RPMI8226 (cell line): ENCODE results near the gene BCKDHB.

ENCODE experiments used
- DNase-seq: peaks from one replicate; pipeline ENCODE4 v3.0.0-alpha.2; 2015

Gene BCKDHB

GRCh38 chr6:80154160-80154559 is 47.7 kb downstream of the BCKDHB start:
- no peak for DNase-seq

DNA sequence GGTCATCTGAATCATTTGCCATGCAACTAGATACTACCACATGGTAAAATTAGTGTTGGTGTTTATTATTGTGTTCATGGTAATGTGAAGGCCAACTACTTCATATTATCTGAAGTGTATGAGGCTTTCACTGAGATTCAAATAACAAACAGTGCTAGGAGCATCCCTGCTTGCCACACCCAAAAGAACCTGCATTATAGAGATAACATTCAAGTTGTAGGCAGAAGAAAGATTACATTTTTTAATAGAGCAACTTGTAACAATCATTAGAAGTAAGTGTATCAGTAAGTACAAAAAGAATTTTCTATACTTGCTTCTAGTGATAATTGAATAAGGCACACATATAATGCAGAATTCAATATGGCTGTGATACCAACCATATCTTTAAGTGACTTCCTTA is 49.8 kb downstream of the BCKDHB start:
- no peak for DNase-seq

GRCh38 chr6:80158478-80158989 is 52.1 kb downstream of the BCKDHB start:
- no peak for DNase-seq

DNA sequence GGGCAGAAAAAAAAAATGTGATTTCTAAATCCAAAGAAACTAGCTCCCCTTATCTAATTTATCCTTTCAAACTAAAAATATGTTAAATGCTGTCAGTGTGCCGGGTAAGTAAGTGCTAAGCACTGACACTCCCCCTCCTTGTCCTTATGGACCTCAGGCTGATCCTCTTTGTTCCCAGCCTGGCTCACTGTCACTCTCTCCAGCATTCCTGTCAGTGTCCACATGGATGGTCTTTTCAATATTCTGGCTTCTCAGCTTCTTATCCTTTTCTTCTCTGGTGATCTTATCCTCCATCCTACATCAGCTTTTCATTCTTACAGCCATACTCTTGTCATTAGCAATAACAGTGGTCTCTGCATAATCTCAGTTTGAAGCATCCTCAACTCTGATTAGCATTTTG is 55.0 kb downstream of the BCKDHB start:
- DNase-seq = no peak

DNA sequence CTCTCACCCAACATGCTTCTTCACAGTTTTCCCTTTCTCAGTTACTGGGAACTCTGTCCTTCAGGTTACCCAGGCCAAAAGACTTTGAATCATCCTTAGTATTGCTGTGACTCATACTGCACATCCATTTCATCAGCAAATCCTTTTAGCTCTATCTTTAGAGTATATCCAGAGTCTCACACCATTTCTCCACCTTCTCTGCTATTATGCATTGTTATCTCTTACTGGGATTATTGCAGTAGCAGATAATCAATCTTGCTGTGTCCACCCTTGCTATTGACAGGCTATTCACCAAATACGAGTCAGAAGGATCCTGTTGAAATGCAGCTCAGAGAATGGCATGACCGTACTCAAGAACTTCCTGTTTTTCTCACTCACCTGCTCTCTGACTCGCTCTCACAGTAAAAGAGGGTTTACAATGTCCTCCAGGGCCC is 57.3 kb downstream of the BCKDHB start:
- peak; percentile 63 for DNase-seq

- peak; percentile 61 for DNase-seq
Observed at GRCh38 chr6:80165143-80165542, 58.7 kb downstream of the BCKDHB start.

- no peak for DNase-seq
Observed at GRCh38 chr6:80165819-80166218, 59.3 kb downstream of the BCKDHB start.

DNA sequence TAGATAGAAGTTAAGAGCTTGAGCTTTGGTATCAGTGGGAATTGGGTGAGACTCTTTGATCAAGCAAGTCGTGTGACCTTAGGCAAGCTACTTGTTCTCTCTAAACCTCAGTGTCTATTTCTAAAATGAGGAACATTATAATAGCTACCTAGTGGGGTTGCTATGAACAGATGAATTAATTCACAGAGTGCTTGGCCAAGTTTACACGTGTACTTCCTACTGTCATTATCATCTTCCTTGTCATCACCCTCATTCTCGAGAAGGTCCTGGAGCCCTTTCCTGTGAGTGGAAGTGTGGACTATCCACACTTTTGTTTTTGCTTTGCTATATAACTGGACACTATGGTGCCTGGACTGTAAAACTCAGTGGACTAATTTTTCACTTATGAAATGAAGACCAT is 64.0 kb downstream of the BCKDHB start:
- no peak for DNase-seq

DNA sequence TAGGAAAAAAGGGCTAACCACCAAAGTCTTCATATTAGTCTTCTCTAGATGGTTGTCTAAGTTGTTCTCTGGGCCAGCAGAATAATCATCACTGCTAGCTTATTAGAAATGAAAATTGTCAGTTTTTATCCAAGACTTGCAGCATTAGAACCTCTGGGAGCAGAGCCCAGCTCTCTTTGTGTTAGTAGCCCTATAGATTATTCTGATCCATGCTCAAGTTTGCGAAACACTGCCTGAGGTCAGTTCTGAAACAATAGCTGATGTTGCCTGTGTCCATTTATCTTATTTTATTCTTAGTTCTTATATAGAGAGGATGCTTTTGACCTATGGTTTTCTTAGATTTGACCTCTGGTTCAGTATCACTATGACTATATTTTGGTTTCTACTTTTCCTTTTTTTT is 66.9 kb downstream of the BCKDHB start:
- DNase-seq = no peak

- no peak for DNase-seq
Observed at GRCh38 chr6:80174900-80175572, 68.6 kb downstream of the BCKDHB start.

DNA sequence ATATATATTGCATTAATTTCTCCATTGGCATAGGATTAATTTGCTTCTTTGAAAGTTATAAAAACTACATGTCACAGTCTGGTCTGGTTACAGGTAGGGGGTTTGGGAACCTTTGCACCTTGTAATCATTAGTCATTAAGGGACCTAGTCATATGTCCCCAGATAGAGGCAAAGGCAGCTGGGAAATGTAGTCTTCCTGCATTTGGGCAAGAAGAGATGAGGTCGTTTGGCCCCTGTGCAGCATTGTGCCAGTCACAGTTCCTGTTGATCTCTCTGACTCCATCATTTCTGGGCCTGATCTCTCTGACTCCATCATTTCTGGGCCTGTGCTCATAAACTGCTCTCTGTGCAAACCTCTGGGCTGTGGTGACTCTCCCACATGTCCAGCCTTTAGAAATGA is 73.2 kb downstream of the BCKDHB start:
- peak; percentile 5 for DNase-seq

GRCh38 chr6:80181352-80182081 is 75.0 kb downstream of the BCKDHB start:
- peak; percentile 86 for DNase-seq

GRCh38 chr6:80182308-80182707 is 75.8 kb downstream of the BCKDHB start:
- no peak for DNase-seq

DNA sequence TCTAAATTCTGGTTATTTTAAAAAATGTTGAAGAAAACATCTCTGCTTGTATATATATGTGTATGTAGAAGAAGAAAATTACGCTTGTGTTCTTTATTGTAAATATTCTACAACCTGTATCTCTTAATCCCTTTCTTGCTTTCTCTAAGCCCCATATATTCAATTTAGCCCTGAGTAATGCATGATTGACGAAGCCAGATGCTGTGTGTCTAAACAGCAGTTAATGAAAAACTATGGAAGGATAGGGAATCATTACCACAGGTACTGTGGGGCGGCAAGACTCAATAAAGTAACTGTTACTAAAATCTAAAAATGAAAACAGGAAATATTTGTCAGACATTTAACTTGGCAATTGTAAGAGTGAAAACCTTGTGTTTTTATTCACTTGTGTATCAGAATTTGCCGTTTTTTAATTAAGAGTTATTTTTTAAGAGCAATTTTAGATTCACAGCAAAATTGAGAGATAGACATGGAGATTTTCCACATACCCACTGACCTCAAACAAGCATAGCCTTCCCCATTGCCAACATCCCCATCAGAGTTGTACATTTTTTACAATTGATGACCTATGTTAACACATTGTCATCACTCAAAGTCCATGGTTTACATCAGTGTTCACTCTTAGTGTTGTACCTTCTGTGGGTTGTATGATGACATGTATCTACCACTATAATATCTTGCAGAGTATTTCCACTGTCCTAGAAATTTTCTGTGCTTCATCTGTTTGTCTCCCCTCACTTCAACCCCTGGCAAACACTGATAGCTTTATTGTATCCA is 76.7 kb downstream of the BCKDHB start:
- DNase-seq = no peak

GRCh38 chr6:80185492-80185891 is 79.0 kb downstream of the BCKDHB start:
- no peak for DNase-seq

- no peak for DNase-seq
Observed at GRCh38 chr6:80186082-80186481, 79.6 kb downstream of the BCKDHB start.

- no peak for DNase-seq
Observed at GRCh38 chr6:80196906-80197305, 90.4 kb downstream of the BCKDHB start.

DNA sequence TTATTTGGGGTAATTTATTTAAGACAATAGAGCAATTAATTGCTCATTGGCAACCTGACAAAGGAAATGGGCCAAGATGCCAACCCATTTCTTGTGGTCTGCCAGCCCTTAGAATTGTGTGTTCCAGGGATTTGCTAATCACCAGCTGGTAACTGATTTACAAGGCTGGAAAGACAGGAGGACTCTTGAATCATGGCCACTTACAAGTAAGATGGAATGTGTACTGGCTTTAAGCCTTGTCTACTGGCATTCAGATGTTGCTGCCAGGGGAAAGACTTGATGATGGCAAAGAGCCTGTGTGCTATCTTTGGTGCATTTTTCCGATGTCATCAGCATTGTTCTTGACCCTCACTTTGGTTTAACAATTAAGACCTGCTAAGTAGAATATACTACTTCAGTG is 91.0 kb downstream of the BCKDHB start:
- DNase-seq = no peak

DNA sequence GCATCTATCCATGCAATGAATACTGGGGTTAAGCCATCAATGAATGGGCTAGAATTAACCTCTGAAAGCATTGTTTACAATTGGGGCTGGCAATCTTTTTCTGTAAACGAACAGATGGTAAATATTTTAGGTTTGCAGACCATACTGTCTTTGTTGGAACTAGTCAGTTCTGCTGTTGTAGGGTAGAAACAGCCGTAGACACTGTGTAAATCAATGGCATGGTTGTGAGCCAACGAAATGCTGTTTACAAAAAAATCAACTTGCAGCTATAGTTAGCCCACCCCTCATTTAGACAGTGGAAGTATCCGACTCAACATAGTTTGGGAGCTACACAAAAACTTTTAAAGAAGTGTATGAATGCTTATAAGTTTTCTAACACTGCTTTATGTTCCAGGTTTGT is 91.5 kb downstream of the BCKDHB start:
- no peak for DNase-seq

DNA sequence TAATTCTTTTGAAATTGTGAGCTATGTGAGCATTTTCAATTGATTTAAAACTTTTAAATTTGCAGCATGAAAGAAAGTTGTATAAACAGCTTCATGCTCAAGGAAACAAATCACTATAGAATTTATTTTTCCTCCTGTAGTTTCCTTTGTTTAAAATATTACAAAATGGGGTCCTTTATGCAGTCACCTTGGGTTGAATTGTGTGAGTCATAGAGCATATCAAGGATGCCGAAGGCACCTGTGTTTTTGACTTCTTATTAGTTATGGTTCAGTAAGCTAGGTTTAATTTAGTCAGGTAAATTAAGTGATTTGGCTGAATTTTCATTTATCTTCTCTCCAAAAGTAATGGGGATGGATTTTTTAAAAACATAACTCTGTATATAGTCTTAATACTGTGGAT is 96.8 kb downstream of the BCKDHB start:
- no peak for DNase-seq

GRCh38 chr6:80205404-80205803 is 98.9 kb downstream of the BCKDHB start:
- no peak for DNase-seq

GRCh38 chr6:80206758-80207157 is 100.3 kb downstream of the BCKDHB start:
- no peak for DNase-seq

DNA sequence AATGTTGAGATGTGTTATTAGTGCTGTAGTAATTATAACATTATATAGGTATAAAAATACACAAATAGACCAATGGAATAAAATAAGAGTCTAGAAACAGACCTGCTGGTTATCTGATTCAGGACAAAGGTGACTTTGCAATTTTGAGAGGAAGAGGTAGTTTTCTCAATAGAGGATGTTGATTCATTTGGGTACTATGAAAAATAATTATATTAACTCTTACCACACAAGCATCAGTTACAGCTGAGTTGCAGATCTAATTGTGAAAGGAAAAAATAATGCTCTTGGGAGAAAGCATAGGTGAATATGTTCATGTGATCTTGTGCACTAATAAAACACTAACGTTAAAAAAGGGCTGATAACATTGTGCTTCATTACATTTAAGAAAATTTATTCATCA is 103.0 kb downstream of the BCKDHB start:
- DNase-seq = no peak

DNA sequence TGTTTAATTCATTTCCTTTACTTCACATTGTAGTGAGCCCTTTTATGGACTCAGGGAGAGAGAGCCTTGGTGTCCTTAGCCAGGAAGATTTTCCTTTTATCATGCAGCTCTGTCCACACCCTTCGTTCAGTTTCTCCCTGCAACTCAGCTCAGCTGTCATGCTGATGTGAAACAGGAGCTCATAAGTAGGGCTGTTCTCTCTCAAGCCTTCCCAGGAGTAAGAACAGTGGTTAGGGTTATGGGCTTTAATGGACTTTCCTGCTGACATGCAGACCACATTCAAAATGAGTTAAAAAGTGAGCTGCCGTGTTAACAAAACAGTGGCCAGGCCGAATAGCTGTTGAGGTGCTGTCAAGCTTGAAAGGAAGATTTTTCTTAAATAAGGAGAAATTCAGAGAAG is 104.1 kb downstream of the BCKDHB start:
- DNase-seq = no peak
